GM21529 (cell line): ENCODE data around the gene NFATC2.
"Not testable (repeated sequence)": the region's sequence is repeated elsewhere in the genome, so short reads cannot be mapped to it uniquely, and the experiment has no call there.

ENCODE experiments used
- ATAC-seq: cut with Tn5 transposase; IDR thresholded peaks from one replicate; pipeline ENCODE4 v1.9.1; 2021; ENCODE audit not compliant: unreplicated experiment

NFATC2 gene

GRCh38 chr20:51541189-51542032, 1.1 kb downstream of the NFATC2 start:
- ATAC-seq: peak; percentile 51

- no peak for ATAC-seq
Measured at GRCh38 chr20:51540580-51540979, 1.9 kb downstream of the NFATC2 start.

- ATAC-seq: not testable (repeated sequence)
Measured at GRCh38 chr20:51540074-51540473, 2.4 kb downstream of the NFATC2 start.

GRCh38 chr20:51536116-51537069, 6.1 kb downstream of the NFATC2 start:
- no peak for ATAC-seq

- no peak for ATAC-seq
Measured at GRCh38 chr20:51535674-51536073, 6.8 kb downstream of the NFATC2 start.

GRCh38 chr20:51535075-51535386, 7.5 kb downstream of the NFATC2 start:
- ATAC-seq: no peak

- ATAC-seq: no peak
Measured at GRCh38 chr20:51533291-51534172, 9.0 kb downstream of the NFATC2 start.

- no peak for ATAC-seq
Measured at GRCh38 chr20:51532577-51533191, 9.8 kb downstream of the NFATC2 start.

- no peak for ATAC-seq
Measured at GRCh38 chr20:51531712-51532456, 10.6 kb downstream of the NFATC2 start.

- peak; percentile 60 for ATAC-seq
Measured at GRCh38 chr20:51531141-51531710, 11.3 kb downstream of the NFATC2 start.

GRCh38 chr20:51529758-51530157, 12.8 kb downstream of the NFATC2 start:
- no peak for ATAC-seq

- no peak for ATAC-seq
Measured at GRCh38 chr20:51529081-51529681, 13.3 kb downstream of the NFATC2 start.

GRCh38 chr20:51528263-51529027, 14.1 kb downstream of the NFATC2 start:
- no peak for ATAC-seq

GRCh38 chr20:51526754-51527153, 15.8 kb downstream of the NFATC2 start:
- no peak for ATAC-seq

- no peak for ATAC-seq
Measured at GRCh38 chr20:51526106-51526470, 16.4 kb downstream of the NFATC2 start.

- ATAC-seq: peak; percentile 30
Measured at GRCh38 chr20:51525241-51526105, 17.0 kb downstream of the NFATC2 start.

GRCh38 chr20:51523276-51524013, 19.1 kb downstream of the NFATC2 start:
- ATAC-seq: no peak
